Memory B cell (primary cell): ENCODE measurements around the gene ZNF844.
A peak's percentile ranks its signal among the peaks of the same experiment; 100 is the strongest.
"Not testable (repeated sequence)": the region's sequence is repeated elsewhere in the genome, so short reads cannot be mapped to it uniquely, and the experiment has no call there.

ENCODE experiments used
- ATAC-seq: fragments of 150-1000 bp; cut with Tn5 transposase; 2 replicates; pipeline ENCODE4 v1.10.0; 2021; ENCODE audit warnings: low read depth, mild to moderate bottlenecking, moderate library complexity
- DNase-seq, 2 donors: peaks; one replicate each; pipeline ENCODE4 v3.0.0; 2022; ENCODE audit warnings: low spot score in 2 of 2
- H3K27ac Mint-ChIP-seq: one replicate; pipeline ENCODE4 v1.8.0; 2022; ENCODE audit warnings: mild to moderate bottlenecking, moderate library complexity, mixed read lengths
- H3K27me3 Mint-ChIP-seq: one replicate; pipeline ENCODE4 v1.8.0; 2022; ENCODE audit warnings: mixed read lengths
- H3K36me3 Mint-ChIP-seq: one replicate; pipeline ENCODE4 v1.8.0; 2022; ENCODE audit warnings: mild to moderate bottlenecking, mixed read lengths
- H3K4me1 Mint-ChIP-seq: one replicate; pipeline ENCODE4 v1.8.0; 2022; ENCODE audit warnings: mixed read lengths
- H3K4me3 Mint-ChIP-seq: one replicate; pipeline ENCODE4 v1.8.0; 2022; ENCODE audit warnings: mild to moderate bottlenecking, moderate library complexity, mixed read lengths
- H3K9me3 Mint-ChIP-seq: one replicate; pipeline ENCODE4 v1.8.0; 2022; ENCODE audit warnings: mixed read lengths

ZNF844 gene

GRCh38 chr19:12075538-12076139 lies 11.1 kb downstream of the ZNF844 start:
- H3K27ac Mint-ChIP-seq, result peak overlapping the region; percentile 35
- ATAC-seq (no peak), DNase-seq (no peak)
- no peaks in the 10 kb centered on the region for H3K27me3 Mint-ChIP-seq
- H3K4me1 Mint-ChIP-seq, result no peaks in the 10 kb centered on the region
- H3K4me3 Mint-ChIP-seq, result no peak overlapping the region
- peaks cover 14% of the 10 kb centered on the region for H3K9me3 Mint-ChIP-seq
- H3K36me3 Mint-ChIP-seq, result peaks cover 51% of the 10 kb centered on the region

- H3K27ac Mint-ChIP-seq, result peak overlapping the region; percentile 35
- not testable (repeated sequence) for ATAC-seq
These were observed 11.8 kb downstream of the ZNF844 start for GRCh38 chr19:12076331-12076730.

GRCh38 chr19:12077375-12077774 lies 12.8 kb downstream of the ZNF844 start:
- no peaks in the 10 kb centered on the region for H3K4me1 Mint-ChIP-seq
- DNase-seq (no peak), ATAC-seq (no peak)
- peaks cover 44% of the 10 kb centered on the region for H3K36me3 Mint-ChIP-seq
- H3K27ac Mint-ChIP-seq, result peak overlapping the region; percentile 35
- H3K4me3 Mint-ChIP-seq, result no peak overlapping the region
- H3K9me3 Mint-ChIP-seq, result peaks cover 12% of the 10 kb centered on the region
- no peaks in the 10 kb centered on the region for H3K27me3 Mint-ChIP-seq

More at GRCh38 chr19:12076331-12076730, 11.8 kb downstream of the ZNF844 start:
- Mint-ChIP-seq H3K36me3 (peaks cover 46% of the 10 kb centered on the region), H3K9me3 (peaks cover 12% of the 10 kb centered on the region)
- not testable (repeated sequence) for H3K4me1 Mint-ChIP-seq, DNase-seq, H3K27me3 Mint-ChIP-seq, H3K4me3 Mint-ChIP-seq

GRCh38 chr19:12083336-12083735 lies 18.8 kb downstream of the ZNF844 start:
- H3K27me3 Mint-ChIP-seq, ATAC-seq, H3K4me1 Mint-ChIP-seq, H3K36me3 Mint-ChIP-seq, DNase-seq, H3K4me3 Mint-ChIP-seq, H3K27ac Mint-ChIP-seq, H3K9me3 Mint-ChIP-seq: not testable (repeated sequence)

- H3K27ac Mint-ChIP-seq, result no peak overlapping the region
- H3K4me1 Mint-ChIP-seq, result no peaks in the 10 kb centered on the region
- H3K4me3 Mint-ChIP-seq, result no peak overlapping the region
- H3K9me3 Mint-ChIP-seq, result no peaks in the 10 kb centered on the region
- no peak for DNase-seq
- peaks cover 4% of the 10 kb centered on the region for H3K36me3 Mint-ChIP-seq
- no peak for ATAC-seq
- H3K27me3 Mint-ChIP-seq, result no peaks in the 10 kb centered on the region
These were observed 20.7 kb downstream of the ZNF844 start for GRCh38 chr19:12085074-12085818.

- peaks cover 3% of the 10 kb centered on the region for H3K27me3 Mint-ChIP-seq
- peak; percentile 39 for ATAC-seq
- peaks cover 6% of the 10 kb centered on the region for H3K36me3 Mint-ChIP-seq
- H3K4me3 Mint-ChIP-seq, result peak overlapping the region; percentile 8
- peak; percentile 19 to 27 for DNase-seq
- H3K27ac Mint-ChIP-seq, result no peak overlapping the region
- peaks cover 8% of the 10 kb centered on the region for H3K4me1 Mint-ChIP-seq
- H3K9me3 Mint-ChIP-seq, result no peaks in the 10 kb centered on the region
These were observed 26.3 kb downstream of the ZNF844 start for GRCh38 chr19:12090807-12091206.

GRCh38 chr19:12092065-12092867 lies 27.7 kb downstream of the ZNF844 start:
- peak; percentile 16 to 33 for DNase-seq
- Mint-ChIP-seq H3K36me3 (peaks cover 9% of the 10 kb centered on the region), H3K4me3 (peak overlapping the region; percentile 76), H3K27ac (peak overlapping the region; percentile 29), H3K9me3 (no peaks in the 10 kb centered on the region), H3K27me3 (peaks cover 3% of the 10 kb centered on the region), H3K4me1 (peaks cover 8% of the 10 kb centered on the region)
- ATAC-seq, result peak; percentile 73

GRCh38 chr19:12092956-12093355 lies 28.4 kb downstream of the ZNF844 start:
- Mint-ChIP-seq H3K4me1 (peaks cover 8% of the 10 kb centered on the region), H3K27ac (no peak overlapping the region)

GRCh38 chr19:12093777-12094176 lies 29.2 kb downstream of the ZNF844 start:
- Mint-ChIP-seq H3K36me3 (peaks cover 13% of the 10 kb centered on the region), H3K27ac (no peak overlapping the region), H3K9me3 (no peaks in the 10 kb centered on the region), H3K4me1 (peaks cover 8% of the 10 kb centered on the region), H3K4me3 (no peak overlapping the region), H3K27me3 (peaks cover 3% of the 10 kb centered on the region)
- DNase-seq (no peak), ATAC-seq (no peak)

More at GRCh38 chr19:12092956-12093355, 28.4 kb downstream of the ZNF844 start:
- Mint-ChIP-seq H3K27me3 (peaks cover 3% of the 10 kb centered on the region), H3K9me3 (no peaks in the 10 kb centered on the region), H3K4me3 (peak overlapping the region; percentile 76), H3K36me3 (peaks cover 11% of the 10 kb centered on the region)
- DNase-seq (no peak), ATAC-seq (no peak)

- ATAC-seq (no peak), DNase-seq (no peak)
- Mint-ChIP-seq H3K27me3 (peaks cover 3% of the 10 kb centered on the region), H3K4me1 (peaks cover 8% of the 10 kb centered on the region), H3K4me3 (no peak overlapping the region), H3K27ac (no peak overlapping the region), H3K36me3 (peaks cover 15% of the 10 kb centered on the region), H3K9me3 (no peaks in the 10 kb centered on the region)
These were observed 30.7 kb downstream of the ZNF844 start for GRCh38 chr19:12095111-12095790.

- H3K9me3 Mint-ChIP-seq, result no peaks in the 10 kb centered on the region
- DNase-seq (no peak), ATAC-seq (no peak)
- peaks cover 3% of the 10 kb centered on the region for H3K4me1 Mint-ChIP-seq
- peaks cover 3% of the 10 kb centered on the region for H3K27me3 Mint-ChIP-seq
- no peak overlapping the region for H3K27ac Mint-ChIP-seq
- H3K36me3 Mint-ChIP-seq, result peaks cover 14% of the 10 kb centered on the region
- no peak overlapping the region for H3K4me3 Mint-ChIP-seq
These were observed 33.5 kb downstream of the ZNF844 start for GRCh38 chr19:12098040-12098439.

GRCh38 chr19:12103909-12104308 lies 39.4 kb downstream of the ZNF844 start:
- not testable (repeated sequence) for H3K9me3 Mint-ChIP-seq, H3K36me3 Mint-ChIP-seq

GRCh38 chr19:12111176-12111575 lies 46.6 kb downstream of the ZNF844 start:
- no peaks in the 10 kb centered on the region for H3K4me1 Mint-ChIP-seq
- DNase-seq, result no peak
- peaks cover 6% of the 10 kb centered on the region for H3K36me3 Mint-ChIP-seq
- no peaks in the 10 kb centered on the region for H3K27me3 Mint-ChIP-seq
- no peak for ATAC-seq
- peaks cover 8% of the 10 kb centered on the region for H3K9me3 Mint-ChIP-seq
- H3K27ac Mint-ChIP-seq, result no peak overlapping the region
- no peak overlapping the region for H3K4me3 Mint-ChIP-seq

More at GRCh38 chr19:12103909-12104308, 39.4 kb downstream of the ZNF844 start:
- not testable (repeated sequence) for H3K27me3 Mint-ChIP-seq, DNase-seq, H3K4me1 Mint-ChIP-seq, H3K27ac Mint-ChIP-seq, H3K4me3 Mint-ChIP-seq, ATAC-seq
